Globus pallidus (tissue), 1 donor: ENCODE data around the gene INPP5D.
A peak's percentile ranks its signal among the peaks of the same experiment; 100 is the strongest.
"Not testable (repeated sequence)": the region's sequence is repeated elsewhere in the genome, so short reads cannot be mapped to it uniquely, and the experiment has no call there.

ENCODE experiments used
- DNase-seq: peaks from one replicate; pipeline ENCODE4 v3.0.0-alpha.2; 2015; ENCODE audit warnings: low spot score

Gene INPP5D

DNA sequence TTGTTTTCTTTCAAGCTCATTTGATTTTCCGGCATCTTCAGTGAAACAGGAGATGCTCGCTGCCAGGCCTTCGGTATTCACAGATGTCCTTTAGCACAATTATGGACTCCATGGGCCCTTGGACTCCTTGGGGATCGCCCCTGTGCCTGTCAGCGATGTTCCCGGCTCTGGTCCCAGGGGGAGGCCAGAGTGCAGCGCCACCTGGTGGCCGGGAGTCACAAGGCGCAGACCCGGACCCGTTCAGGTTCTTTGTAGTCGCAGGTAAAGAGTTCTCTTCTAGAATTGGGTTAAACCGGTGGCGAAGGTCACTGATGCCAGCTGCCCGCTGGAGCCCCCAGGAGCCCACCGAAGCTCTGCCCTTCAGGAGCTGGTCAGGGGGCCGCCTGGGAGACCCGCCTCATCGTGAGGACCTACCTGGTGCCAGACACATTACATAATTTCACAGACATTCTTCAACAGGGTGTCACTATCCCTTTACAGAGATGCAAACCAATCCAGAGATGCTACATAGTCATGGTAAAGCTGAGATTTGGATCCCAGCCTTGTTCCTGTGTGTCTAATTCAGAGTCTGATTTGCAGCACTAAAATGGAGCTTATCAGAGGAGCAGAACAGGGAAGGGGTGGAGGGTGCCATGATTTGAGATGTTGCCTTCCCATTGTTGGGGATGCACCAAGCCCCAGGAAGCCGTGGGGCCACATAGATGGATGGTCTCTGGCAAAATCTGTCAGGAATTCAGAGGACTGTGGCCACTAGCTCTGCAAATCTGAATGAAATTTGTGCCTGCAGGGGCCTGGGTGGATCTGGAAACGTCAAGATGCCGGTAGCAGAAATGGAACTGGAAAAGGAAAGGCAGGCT, 6.0 kb upstream of the INPP5D start:
- DNase-seq = peak; percentile 43

GRCh38 chr2:233055362-233055761, 4.8 kb upstream of the INPP5D start:
- DNase-seq = no peak

DNA sequence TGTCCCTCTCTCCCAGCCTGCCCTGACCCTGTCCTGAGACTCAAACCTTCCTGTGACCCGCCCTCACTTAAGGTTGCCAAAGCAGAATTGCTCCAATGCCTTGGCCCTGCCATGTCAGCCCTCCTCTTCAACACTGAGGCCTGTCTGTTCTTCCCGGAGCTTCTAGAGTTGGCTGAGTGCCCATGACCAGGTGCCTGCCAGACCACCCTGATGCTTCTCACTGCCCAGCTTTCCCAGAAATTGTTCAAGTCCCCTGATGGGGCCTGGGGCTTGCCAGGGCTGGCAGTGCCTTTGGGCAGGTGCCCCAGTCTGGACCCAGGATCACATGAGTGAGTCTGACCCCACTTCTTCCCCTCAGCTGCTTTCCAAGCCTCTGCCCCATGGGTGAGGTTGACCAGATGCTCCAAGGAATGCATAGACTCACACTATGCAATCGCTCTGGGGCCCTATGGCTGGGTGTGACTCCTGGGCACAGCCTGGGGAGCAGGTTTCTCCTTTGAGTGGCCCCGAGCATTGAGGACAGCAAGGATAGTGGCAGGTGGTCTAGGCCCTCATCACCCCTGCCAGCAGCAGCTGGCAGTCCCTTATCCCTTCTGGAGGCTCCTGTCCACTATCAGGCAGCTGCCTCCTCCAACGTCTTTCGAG, 3.1 kb upstream of the INPP5D start:
- no peak for DNase-seq

GRCh38 chr2:233058717-233059546, 1.2 kb upstream of the INPP5D start:
- DNase-seq = no peak

DNA sequence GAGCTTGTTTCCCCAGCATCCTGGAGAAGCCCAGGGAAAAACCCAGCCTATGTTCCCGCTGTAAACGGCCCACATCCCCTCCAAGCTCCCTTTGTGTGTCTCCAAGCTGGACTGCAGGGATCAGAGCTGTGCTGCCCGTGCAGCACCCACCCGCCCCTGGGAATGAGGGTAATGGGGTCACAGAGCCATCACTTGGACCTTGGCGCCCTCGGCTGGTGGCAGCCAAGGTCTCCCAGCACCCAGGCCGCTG, 670 bp upstream of the INPP5D start:
- DNase-seq = no peak

DNA sequence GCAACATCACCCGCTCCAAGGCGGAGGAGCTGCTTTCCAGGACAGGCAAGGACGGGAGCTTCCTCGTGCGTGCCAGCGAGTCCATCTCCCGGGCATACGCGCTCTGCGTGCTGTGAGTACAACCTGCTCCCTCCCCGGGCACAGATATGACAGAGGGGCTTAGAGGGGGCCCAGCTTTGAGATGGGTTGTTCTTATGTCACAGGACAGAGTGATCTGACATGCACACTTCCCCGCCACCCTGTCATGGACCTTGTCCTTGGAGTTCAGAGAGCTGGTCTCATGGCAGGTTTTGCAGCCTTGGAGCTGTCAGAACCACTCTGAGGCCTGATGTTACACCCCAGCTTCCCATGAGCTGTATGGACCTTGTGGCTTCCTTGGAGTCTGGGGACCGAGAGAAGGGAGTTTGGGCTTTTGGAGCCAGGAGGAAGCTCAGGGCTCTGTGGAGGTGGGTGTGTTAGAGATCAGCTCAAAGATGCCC, 398 bp downstream of the INPP5D start:
- DNase-seq = no peak

GRCh38 chr2:233060980-233061590, 943 bp downstream of the INPP5D start:
- DNase-seq = no peak

DNA sequence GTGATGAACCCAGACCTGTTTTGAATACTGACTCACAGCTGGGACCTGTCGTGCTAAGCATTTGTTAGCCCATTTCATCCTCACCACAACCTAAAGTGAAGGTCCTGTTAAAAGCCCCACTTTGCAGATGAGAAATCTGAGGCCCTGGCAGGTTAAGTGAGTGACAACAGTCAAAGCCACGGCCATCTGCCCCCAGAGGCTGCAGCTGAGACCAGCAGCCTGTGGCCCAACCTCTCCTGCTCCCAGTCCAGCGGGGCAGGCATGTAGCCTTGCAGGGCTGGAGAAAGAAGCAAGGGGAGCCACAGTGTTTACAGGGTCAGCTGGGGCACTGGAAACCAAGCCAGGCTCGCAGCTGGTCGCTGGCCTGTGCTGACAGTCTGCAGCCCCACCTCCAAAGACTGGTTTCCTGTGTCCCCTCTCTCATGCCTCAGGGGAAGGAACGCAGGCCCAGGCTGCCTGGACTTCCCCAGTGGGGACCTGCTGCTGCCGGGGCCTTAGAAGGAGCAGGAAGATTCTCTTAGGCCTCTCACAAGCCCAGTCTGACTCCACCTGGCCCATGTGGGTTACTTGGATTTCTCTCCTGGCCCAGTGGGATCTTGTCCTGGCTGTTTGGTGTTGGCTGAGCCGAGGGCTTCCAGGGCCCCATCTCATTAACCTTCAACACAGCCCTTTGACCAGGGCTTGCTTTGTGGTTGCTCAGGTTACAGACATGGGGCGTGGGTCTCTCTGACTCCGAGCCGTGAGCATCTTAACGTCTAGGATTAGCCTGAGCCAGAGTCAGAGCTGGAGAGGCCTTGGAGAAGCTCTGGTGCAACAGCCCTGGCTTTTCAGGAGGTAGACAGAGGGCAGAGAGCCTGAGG, 1.7 kb downstream of the INPP5D start:
- DNase-seq = no peak

DNA sequence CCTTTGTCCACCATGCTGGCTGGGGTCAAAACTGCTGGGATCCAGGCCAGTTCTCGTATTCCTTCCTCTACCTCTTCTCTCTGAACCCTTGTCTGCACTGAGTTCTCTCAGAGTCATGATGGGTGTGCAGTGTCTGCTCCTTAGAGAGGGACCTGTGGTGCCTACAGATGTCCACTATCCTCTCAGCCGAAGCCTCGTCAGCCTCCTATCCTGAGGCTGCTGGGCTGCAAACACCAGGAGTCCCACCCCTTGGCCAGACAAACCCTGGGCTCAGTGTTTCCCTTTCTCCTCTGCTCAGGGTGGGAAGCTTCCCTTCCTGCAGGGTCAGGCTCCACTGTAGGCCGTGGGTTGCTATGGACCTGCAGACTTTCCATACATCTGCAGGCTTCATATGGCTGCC, 2.3 kb downstream of the INPP5D start:
- DNase-seq = no peak

DNA sequence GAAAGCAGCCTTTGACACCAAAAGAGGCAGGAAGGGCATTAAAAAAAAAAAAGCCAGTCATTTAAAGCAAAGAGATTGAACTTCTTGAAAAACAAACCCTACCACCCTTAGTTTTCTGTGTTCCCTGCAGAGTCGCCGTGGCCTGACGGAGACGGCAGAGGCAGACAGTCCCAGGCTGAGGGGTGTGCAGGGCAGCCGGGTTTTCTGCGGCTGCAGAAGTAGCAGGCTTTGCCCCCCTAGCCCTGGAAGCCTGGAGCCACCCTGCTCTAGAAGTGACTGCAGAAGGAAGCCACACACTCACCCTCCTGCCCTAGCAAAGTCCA, 2.8 kb downstream of the INPP5D start:
- DNase-seq = no peak

DNA sequence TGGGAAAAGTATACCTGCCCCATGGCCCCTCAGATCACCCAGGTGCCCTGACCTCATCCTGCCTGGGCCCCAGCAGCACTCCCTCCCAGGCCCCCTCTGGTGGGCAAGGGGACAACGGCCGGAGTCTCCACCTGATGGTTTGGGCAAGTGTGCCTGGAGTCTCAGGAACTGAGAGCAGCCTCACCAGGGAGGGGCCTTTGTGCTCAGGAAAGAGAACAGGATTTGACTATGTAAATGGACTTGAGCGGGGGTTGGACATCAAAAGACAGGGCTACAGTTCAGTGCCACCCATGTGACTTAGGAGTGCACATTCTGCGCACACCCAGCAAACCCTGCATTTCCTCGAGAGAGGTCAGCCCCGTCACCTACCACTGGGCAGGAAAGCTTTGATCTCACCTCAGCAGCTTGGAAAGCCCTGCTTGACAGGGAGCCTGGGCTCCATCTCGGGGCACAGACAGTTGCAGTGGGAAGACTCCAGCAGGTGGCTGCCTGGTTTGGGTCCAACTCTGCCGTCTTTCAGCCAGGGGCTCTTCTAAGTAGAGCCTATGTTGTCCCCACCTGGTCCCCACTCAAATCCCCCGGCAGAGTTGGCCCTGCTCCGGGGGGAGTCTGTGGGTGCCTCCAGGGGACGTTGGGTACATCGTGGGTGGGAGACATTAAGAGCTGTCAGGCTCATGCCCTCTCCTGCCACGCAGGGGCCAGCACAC, 3.3 kb downstream of the INPP5D start:
- DNase-seq = no peak

DNA sequence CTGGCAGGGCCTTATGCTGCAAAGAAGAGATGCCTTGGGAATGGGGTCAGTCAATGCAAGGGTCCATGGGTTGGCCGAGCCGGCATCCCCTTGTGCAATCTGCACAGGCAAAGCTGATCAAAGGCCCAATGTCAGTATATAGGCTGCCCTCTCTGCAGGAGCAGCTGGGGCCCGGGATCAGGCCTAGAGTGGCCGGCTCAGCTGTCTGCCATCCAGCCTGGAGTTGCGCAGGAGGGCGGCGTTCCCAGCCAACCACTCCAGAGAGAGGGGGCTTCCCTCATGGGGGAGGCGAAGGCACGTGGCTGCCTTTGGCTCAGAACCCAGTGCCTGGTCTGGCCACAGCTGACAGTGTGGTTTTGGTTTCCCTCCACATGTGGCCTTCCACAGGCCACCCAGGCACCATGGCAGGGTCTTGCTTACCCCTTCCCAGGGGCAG, 3.9 kb downstream of the INPP5D start:
- no peak for DNase-seq

GRCh38 chr2:233064530-233065199, 4.5 kb downstream of the INPP5D start:
- no peak for DNase-seq

DNA sequence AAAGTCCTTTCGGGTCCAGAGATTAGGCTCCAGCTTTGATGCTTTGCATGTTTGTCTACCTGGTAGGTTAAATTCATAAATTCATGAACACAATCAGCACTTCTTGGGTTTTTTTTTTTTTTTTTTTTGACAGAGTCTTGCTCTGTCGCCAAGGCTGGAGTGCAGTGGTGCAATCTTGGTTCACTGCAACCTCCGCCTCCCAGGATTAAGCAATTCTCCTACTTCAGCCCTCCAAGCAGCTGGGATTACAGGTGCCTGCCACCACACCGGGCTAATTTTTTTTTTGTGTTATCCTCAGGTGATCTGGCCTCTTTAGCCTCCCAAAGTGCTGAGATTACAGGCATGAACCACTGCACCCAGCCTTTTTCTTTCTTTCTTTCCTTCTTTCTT, 5.1 kb downstream of the INPP5D start:
- DNase-seq = not testable (repeated sequence)

- DNase-seq = no peak
Observed at GRCh38 chr2:233065954-233066470, 5.9 kb downstream of the INPP5D start.

DNA sequence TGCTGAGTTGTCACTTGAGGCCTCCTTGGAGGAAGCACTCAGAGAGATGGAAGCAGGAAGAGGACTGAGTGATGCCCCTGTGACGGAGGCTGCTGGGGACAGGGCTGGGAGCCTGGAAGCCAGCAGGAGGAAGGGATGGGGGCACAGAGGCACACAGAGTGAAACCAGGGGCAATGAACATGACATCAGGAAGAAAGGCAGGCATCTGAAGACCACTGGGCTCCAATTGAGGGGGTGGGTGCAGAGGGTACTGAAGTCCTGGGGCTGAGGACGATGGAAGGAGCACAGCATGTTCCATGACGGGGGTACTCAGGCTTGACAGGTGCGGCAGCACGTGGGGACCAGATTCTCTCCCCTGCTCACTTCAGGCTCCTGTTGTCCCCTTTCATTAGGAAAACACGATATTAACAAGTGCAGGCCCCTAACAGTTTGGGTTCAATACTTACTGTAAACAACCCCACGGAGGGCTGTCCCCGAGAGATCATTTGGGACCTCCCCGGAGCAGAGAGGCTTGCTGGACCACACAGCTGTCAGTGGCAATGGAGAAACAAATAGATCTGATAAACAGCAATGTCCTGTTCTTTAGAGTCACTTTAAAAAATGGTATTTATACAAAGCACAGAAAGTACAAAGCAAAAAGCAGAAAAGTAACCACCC, 8.7 kb downstream of the INPP5D start:
- DNase-seq = no peak

- no peak for DNase-seq
Observed at GRCh38 chr2:233072838-233073237, 12.7 kb downstream of the INPP5D start.

GRCh38 chr2:233074106-233074505, 14.0 kb downstream of the INPP5D start:
- no peak for DNase-seq

GRCh38 chr2:233075141-233075965, 15.2 kb downstream of the INPP5D start:
- no peak for DNase-seq
